Activated CD4-positive, alpha-beta memory T cell treated with anti-CD3 and anti-CD28 coated beads, Interleukin-2, amount 10 ng/mL, durations not matched to agents 7 days and 5 days (primary cell): Measurements from ENCODE around the gene MSL2. TPM values are rescaled to one million over a fixed set of nuclear protein-coding genes. Genes with fewer than 3 reads are reported as not detected.
"Not testable (repeated sequence)": the region's sequence is repeated elsewhere in the genome, so short reads cannot be mapped to it uniquely, and the experiment has no call there.

Source experiments
- CTCF ChIA-PET: fragments of 350-600 bp; sonication (Branson Sonifier 250); formaldehyde crosslinking; loops from one replicate; lab custom pipeline; 2021; ENCODE audit warnings: antibody characterized with exemption, inconsistent platforms; lab: Charles Lee
- POLR2A ChIA-PET: fragments of 350-600 bp; sonication (Branson Sonifier 250); formaldehyde crosslinking; loops from one replicate; lab custom pipeline; 2021; ENCODE audit warnings: antibody characterized with exemption; lab: Charles Lee
- DNase-seq: peaks from one replicate; pipeline ENCODE4 v3.0.0-alpha.2; 2020
- H3K27ac Mint-ChIP-seq: one replicate; pipeline ENCODE4 v1.8.0; 2021; ENCODE audit warnings: mild to moderate bottlenecking, mixed read lengths
- H3K27me3 Mint-ChIP-seq: one replicate; pipeline ENCODE4 v1.8.0; 2021; ENCODE audit warnings: mixed read lengths
- H3K36me3 Mint-ChIP-seq: one replicate; pipeline ENCODE4 v1.8.0; 2021; ENCODE audit warnings: low read depth, mixed read lengths
- H3K4me1 Mint-ChIP-seq: one replicate; pipeline ENCODE4 v1.8.0; 2021; ENCODE audit warnings: mixed read lengths
- H3K4me3 Mint-ChIP-seq: one replicate; pipeline ENCODE4 v1.8.0; 2021; ENCODE audit warnings: mild to moderate bottlenecking, mixed read lengths
- H3K9me3 Mint-ChIP-seq: one replicate; pipeline ENCODE4 v1.8.0; 2021; ENCODE audit warnings: mixed read lengths
- total RNA-seq, 2 experiments: library from RNA; stranded (reverse); gene quantifications; one replicate each; pipeline ENCODE4 v1.2.3, GENCODE V29; 2021

Gene MSL2
- total RNA-seq, 2 experiments from 2014 or later, result 57.4 to 63.9 TPM

DNA sequence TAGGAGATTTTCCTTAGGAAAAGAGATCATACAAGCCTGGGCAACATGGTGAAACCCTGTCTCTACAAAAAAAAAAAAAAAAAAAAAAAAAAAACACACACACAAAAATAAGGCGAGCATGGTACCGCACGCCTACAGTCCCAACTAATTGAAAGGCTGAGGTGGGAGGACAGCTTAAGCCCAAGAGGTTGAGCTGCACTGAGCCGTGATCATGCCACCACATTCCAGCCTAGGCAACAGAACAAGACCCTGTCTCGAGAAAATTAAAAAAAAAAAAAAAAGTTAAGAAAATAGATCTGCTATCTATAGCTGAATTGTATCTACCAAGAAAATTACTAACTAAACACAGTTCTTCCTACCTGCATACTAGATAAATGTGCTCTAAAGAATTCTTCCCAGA is 7.1 kb downstream of the MSL2 start:
- POLR2A ChIA-PET, result no interaction called here
- peaks cover 82% of the 10 kb centered on the region for H3K4me1 Mint-ChIP-seq
- H3K27me3 Mint-ChIP-seq, result no peaks in the 10 kb centered on the region
- no peak overlapping the region for H3K4me3 Mint-ChIP-seq
- CTCF ChIA-PET, result interaction anchor here (1.4 kb wide), 1 partner anchor 112 kb away, joined by 3 read pairs; no protein-coding TSS in a partner anchor
- H3K9me3 Mint-ChIP-seq, result no peaks in the 10 kb centered on the region
- no peak overlapping the region for H3K27ac Mint-ChIP-seq
- DNase-seq, result no peak
- H3K36me3 Mint-ChIP-seq, result peaks cover 41% of the 10 kb centered on the region

DNA sequence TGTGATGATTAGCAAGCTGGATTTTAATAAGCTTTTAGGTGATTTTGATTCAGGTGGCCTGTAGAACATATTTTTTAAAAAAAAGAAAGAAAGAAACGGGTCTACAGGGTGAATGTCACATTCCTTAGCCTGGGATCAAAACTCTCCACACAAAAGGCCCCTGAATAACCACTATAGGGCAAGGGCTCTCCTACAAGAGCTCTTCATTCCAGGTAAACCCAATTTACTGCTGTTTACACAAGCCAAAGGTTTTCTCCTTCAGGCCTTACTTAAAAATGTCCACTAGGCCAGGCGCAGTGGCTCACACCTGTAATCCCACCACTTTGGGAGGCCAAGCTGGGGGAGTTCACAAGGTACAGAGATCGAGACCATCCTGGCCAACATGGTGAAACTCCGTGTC is 8.3 kb downstream of the MSL2 start:
- H3K36me3 Mint-ChIP-seq, result peaks cover 32% of the 10 kb centered on the region
- ChIA-PET CTCF (no interaction called here), POLR2A (interaction anchor here (1.3 to 2.8 kb wide), 3 partner anchors 8 to 565 kb away, joined by 4 to 34 read pairs (median 6); partner anchors contain the start of genes MSL2, PCCB and STAG1)
- H3K9me3 Mint-ChIP-seq, result no peaks in the 10 kb centered on the region
- no peak for DNase-seq
- no peaks in the 10 kb centered on the region for H3K27me3 Mint-ChIP-seq
- no peak overlapping the region for H3K27ac Mint-ChIP-seq
- H3K4me1 Mint-ChIP-seq, result peaks cover 87% of the 10 kb centered on the region
- no peak overlapping the region for H3K4me3 Mint-ChIP-seq

DNA sequence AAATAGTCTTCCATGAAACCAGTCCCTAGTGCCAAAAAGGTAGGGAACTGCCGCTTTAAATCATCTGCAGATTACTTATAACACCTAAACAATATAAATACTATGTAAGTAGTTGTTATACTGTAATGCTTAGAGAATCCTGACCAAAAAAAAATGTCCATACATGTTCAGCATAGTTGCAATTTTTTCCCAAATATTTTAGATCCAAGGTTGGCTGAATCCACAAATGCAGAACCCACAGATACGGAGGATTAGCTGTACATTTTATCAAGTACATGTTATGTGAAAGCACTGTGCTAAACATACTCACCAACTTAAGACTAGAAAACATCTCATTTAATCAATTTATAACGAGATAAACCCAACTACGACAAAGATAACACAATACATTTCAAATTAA is 9.3 kb downstream of the MSL2 start:
- Mint-ChIP-seq H3K27me3 (no peaks in the 10 kb centered on the region), H3K27ac (no peak overlapping the region), H3K9me3 (no peaks in the 10 kb centered on the region), H3K4me1 (peaks cover 85% of the 10 kb centered on the region), H3K36me3 (peaks cover 24% of the 10 kb centered on the region), H3K4me3 (no peak overlapping the region)
- CTCF ChIA-PET, result interaction anchor here (0.6 to 1.1 kb wide), 2 partner anchors 11 to 112 kb away, joined by 3 read pairs; no protein-coding TSS in a partner anchor
- DNase-seq, result no peak
- POLR2A ChIA-PET, result interaction anchor here (1.5 to 2.8 kb wide), 2 partner anchors 9 to 63 kb away, joined by 4 to 34 read pairs; partner anchors contain the start of genes MSL2 and PCCB

DNA sequence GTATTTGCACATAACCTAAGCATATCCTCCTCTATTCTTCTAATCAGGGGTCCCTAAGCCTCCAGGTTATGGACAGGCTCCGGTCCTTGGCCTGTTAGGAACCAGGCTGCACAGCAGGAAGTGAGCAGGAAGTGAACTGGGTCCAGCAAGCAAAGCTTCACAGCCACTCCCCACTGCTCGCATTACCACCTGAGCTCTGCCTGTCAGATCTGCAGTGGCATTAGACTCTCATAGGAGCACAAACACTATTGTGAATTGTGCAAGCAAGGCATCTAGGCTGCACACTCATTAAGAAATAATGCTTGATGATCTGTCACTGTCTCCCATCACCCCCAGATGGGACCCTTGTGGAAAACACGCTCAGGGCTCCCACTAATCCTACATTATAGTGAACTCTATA is 9.8 kb downstream of the MSL2 start:
- H3K4me3 Mint-ChIP-seq, result no peak overlapping the region
- peaks cover 20% of the 10 kb centered on the region for H3K36me3 Mint-ChIP-seq
- no peaks in the 10 kb centered on the region for H3K27me3 Mint-ChIP-seq
- POLR2A ChIA-PET, result interaction anchor here (1.5 to 2.8 kb wide), 2 partner anchors 10 to 64 kb away, joined by 4 to 34 read pairs; partner anchors contain the start of genes MSL2 and PCCB
- peak overlapping the region; percentile 36 for H3K27ac Mint-ChIP-seq
- H3K9me3 Mint-ChIP-seq, result no peaks in the 10 kb centered on the region
- H3K4me1 Mint-ChIP-seq, result peaks cover 81% of the 10 kb centered on the region
- CTCF ChIA-PET, result interaction anchor here (0.6 to 1.1 kb wide), 2 partner anchors 11 to 112 kb away, joined by 3 read pairs; no protein-coding TSS in a partner anchor
- DNase-seq, result peak; percentile 30

DNA sequence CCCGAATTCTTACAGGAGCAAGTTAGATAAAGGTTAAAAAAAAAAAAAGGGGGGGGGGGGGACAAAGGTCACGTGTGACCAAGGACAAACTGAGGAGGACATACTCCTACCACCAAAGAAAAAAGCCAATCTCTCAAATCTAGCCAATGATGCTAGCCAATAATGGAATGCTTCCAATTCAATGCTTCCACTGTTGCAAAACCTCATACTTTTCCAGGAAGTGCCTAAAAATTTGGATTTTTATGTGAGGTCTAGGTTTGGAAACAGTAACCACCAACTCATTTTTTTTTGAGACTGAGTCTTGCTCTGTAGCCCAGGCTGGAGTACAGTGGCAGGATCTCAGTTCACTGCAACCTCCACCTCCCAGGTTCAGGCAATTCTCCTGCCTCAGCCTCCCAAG is 11.4 kb downstream of the MSL2 start:
- DNase-seq, result no peak
- Mint-ChIP-seq H3K27me3 (no peaks in the 10 kb centered on the region), H3K4me1 (peaks cover 72% of the 10 kb centered on the region), H3K4me3 (no peak overlapping the region), H3K9me3 (no peaks in the 10 kb centered on the region), H3K27ac (no peak overlapping the region), H3K36me3 (peaks cover 11% of the 10 kb centered on the region)
- ChIA-PET CTCF (interaction anchor here (0.9 to 1.0 kb wide), 2 partner anchors 9 to 636 kb away, joined by 3 to 4 read pairs; no protein-coding TSS in a partner anchor), POLR2A (interaction anchor here (0.6 to 0.7 kb wide), 2 partner anchors 8 to 55 kb away, joined by 3 read pairs; no protein-coding TSS in a partner anchor)

DNA sequence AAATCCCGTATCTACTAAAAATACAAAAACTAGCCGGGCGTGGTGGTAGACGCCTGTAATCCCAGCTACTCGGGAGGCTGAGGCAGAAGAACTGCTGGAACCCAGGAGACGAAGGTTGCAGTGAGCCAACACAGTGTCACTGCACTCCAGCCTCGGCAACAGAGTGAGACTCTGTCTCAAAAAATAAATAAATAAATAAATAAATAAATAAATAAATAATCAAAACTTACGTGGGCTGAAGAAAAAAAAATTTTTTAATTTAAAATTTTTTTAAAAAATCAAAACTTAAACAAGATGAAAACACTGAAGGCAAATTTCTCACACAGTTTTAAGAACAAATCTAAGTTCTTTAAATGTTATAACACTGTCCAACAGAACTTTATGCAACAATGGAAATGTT is 14.4 kb downstream of the MSL2 start:
- H3K36me3 Mint-ChIP-seq, result peaks cover 12% of the 10 kb centered on the region
- H3K4me3 Mint-ChIP-seq, result no peak overlapping the region
- no peaks in the 10 kb centered on the region for H3K27me3 Mint-ChIP-seq
- H3K4me1 Mint-ChIP-seq, result peaks cover 53% of the 10 kb centered on the region
- no peak overlapping the region for H3K27ac Mint-ChIP-seq
- no peaks in the 10 kb centered on the region for H3K9me3 Mint-ChIP-seq
- CTCF ChIA-PET, result interaction anchor here (1.2 kb wide), 1 partner anchor 13 kb away, joined by 4 read pairs; no protein-coding TSS in a partner anchor
- POLR2A ChIA-PET, result interaction anchor here (3.1 kb wide), 1 partner anchor 15 kb away, joined by 12 read pairs; the partner anchor contains the start of gene MSL2
- no peak for DNase-seq

DNA sequence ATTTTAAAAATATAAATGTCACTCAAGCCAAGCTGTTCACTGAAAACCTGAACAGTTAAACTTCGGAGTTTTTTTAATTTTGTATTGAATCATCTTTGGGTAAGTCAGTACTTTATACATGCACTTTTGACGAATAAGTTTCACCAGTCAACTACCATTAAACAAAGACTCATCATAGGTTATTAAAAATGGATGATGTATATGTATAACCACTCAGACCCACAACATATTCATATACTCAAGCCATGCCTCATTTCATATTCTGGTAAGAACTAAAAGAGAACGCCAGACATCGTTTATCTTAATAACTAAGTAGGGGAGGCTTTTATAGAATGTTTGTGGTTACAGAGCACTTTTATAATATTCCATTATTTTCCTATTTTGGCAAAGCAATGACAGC is 18.3 kb downstream of the MSL2 start:
- Mint-ChIP-seq H3K36me3 (peaks cover 15% of the 10 kb centered on the region), H3K9me3 (no peaks in the 10 kb centered on the region), H3K4me1 (peaks cover 33% of the 10 kb centered on the region), H3K4me3 (no peak overlapping the region), H3K27ac (no peak overlapping the region), H3K27me3 (no peaks in the 10 kb centered on the region)
- no peak for DNase-seq
- ChIA-PET CTCF (interaction anchor here (0.7 kb wide), 1 partner anchor 428 kb away, joined by 3 read pairs; no protein-coding TSS in a partner anchor), POLR2A (no interaction called here)

DNA sequence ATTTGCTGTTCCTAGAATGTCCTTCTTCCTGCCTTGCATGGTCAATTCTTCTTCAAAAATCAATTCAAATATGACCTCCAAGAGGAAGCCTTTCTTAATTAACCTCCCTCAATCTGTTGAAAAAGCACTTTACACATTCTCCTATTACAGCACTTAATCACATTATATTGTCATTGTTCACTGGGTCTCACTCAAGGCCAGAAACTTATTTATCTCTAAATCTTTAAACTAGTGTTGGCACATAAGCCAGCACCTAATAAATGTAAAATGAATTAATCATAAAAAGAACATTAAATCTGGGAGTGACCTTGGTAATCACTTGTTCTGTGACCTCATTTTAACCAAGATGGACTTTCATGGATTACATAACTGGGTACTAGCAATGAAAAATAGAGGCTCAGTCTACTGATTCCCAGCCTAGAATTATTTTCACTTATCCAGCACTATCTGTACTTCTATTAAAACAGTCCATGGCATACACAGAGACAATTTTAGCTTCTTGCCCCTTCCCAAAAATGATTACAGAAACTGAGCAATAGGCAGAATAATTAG is 22.1 kb downstream of the MSL2 start:
- peaks cover 7% of the 10 kb centered on the region for H3K36me3 Mint-ChIP-seq
- no peaks in the 10 kb centered on the region for H3K9me3 Mint-ChIP-seq

DNA sequence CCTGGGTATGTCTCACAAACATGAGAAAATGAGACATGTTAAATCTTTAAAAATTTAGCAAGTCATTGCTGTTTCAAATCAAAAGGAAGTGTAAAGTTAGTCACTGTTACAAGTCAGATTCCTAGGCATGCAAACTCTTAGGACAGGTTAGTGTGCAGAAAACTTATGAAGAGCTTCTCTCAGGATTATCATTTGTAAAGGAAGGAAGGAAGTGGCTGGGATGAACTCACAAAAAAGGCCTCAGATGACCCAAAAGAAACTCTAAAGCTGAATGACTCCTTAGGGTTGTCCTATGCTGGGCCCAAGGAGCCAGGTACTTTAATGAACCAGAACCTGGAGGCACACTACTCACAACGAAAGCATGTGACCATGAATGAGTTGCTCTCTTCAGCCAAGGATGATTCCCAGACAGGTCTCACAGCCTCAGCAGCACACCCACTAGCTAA is 25.0 kb downstream of the MSL2 start:
- POLR2A ChIA-PET, result interaction anchor here (1.2 to 1.4 kb wide), 2 partner anchors 16 to 24 kb away, joined by 3 to 4 read pairs; no protein-coding TSS in a partner anchor

More for the DNA sequence above, 22.1 kb downstream of the MSL2 start:
- ChIA-PET POLR2A (interaction anchor here (1.3 to 1.5 kb wide), 2 partner anchors 19 to 578 kb away, joined by 3 to 4 read pairs; partner anchors contain the start of gene STAG1), CTCF (no interaction called here)
- no peak overlapping the region for H3K4me3 Mint-ChIP-seq
- no peaks in the 10 kb centered on the region for H3K27me3 Mint-ChIP-seq
- no peak overlapping the region for H3K27ac Mint-ChIP-seq
- DNase-seq, result no peak
- peaks cover 13% of the 10 kb centered on the region for H3K4me1 Mint-ChIP-seq

DNA sequence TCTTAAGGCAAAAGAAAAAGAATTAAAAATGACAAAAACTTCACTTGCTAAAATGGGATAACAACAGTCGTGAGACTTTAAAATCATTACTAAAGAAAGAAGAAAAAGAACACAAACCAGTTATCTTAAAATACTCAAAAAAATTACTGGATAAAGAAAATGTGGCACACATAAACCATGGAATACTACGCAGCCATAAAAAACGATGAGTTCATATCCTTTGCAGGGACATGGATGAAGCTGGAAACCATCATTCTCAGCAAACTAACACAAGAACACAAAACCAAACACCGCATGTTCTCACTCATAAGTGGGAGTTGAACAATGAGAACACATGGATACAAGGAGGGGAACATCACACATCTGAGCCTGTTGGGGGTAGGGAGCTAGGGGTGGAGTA is 27.9 kb downstream of the MSL2 start:
- DNase-seq, H3K4me3 Mint-ChIP-seq, H3K27ac Mint-ChIP-seq, POLR2A ChIA-PET, H3K27me3 Mint-ChIP-seq, H3K9me3 Mint-ChIP-seq: not testable (repeated sequence)
- Mint-ChIP-seq H3K36me3 (peaks cover 17% of the 10 kb centered on the region), H3K4me1 (peaks cover 25% of the 10 kb centered on the region)
- CTCF ChIA-PET, result interaction anchor here (0.6 kb wide), 1 partner anchor 223 kb away, joined by 5 read pairs; no protein-coding TSS in a partner anchor

More for the DNA sequence above, 25.0 kb downstream of the MSL2 start:
- CTCF ChIA-PET, result no interaction called here
- H3K9me3 Mint-ChIP-seq, result no peaks in the 10 kb centered on the region
- H3K27ac Mint-ChIP-seq, result peak overlapping the region; percentile 21
- H3K36me3 Mint-ChIP-seq, result peaks cover 9% of the 10 kb centered on the region
- no peak for DNase-seq
- peaks cover 24% of the 10 kb centered on the region for H3K4me1 Mint-ChIP-seq
- no peaks in the 10 kb centered on the region for H3K27me3 Mint-ChIP-seq
- H3K4me3 Mint-ChIP-seq, result no peak overlapping the region

DNA sequence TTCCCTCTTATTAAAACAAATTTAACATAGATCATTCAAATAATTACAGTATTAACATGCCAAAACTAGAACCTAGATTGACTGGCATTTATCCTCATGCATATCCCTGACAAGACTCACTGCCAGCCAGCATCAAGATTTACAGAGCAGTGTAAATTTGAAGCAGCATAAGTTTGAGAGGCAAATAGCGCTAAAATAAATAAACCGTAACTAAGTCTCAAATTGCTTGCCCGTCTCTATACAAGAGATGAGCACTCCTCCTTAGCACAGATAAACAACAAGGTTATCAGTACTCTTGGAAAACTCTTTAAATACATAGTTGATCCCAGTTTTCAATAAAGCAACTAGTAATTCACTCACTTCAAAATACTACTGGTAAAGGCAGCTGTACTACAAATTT is 29.6 kb downstream of the MSL2 start:
- H3K27me3 Mint-ChIP-seq, result no peaks in the 10 kb centered on the region

DNA sequence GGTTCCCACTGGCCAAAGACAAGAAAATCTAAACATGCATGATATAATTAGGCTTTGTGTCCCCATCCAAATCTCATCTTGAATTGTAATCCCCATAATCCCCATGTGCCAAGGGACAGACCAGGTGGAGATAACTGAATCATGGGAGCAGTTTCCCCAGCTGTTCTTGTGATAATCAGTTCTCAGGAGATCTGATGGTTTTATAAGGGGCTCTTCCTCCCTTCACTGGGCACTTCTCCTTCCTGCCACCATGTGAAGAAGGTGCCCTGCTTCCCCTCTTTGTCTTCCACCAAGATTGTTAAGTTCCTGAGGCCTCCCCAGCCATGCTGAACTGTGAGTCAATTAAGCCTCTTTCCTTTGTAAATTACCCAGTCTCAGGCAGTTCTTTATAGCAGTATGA is 32.5 kb downstream of the MSL2 start:
- H3K27ac Mint-ChIP-seq, CTCF ChIA-PET: not testable (repeated sequence)
- peaks cover 30% of the 10 kb centered on the region for H3K4me1 Mint-ChIP-seq

More for the DNA sequence above, 29.6 kb downstream of the MSL2 start:
- DNase-seq, result no peak
- no peaks in the 10 kb centered on the region for H3K9me3 Mint-ChIP-seq
- H3K4me3 Mint-ChIP-seq, result no peak overlapping the region
- H3K4me1 Mint-ChIP-seq, result peaks cover 25% of the 10 kb centered on the region
- POLR2A ChIA-PET, result no interaction called here
- H3K27ac Mint-ChIP-seq, result no peak overlapping the region
- CTCF ChIA-PET, result no interaction called here
- peaks cover 18% of the 10 kb centered on the region for H3K36me3 Mint-ChIP-seq

DNA sequence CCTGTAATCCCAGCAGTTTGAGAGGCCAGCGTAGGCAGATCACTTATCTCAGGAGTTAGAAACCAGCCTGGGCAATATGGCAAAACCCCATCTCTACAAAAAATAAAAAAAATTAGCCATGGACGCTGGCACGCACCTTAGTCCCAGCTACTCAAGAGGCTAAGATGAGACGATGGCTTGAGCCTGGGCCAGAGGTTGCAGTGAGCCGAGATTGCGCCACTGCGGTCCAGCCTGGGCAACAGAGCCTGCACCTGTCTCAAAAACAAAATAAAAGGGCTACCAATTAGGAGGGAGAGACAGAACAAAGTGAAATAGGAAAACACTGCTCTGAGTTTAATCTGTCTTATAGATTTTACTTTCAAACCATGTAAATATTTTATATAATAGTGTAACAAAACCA is 33.8 kb downstream of the MSL2 start:
- no peaks in the 10 kb centered on the region for H3K27me3 Mint-ChIP-seq
- no peak for DNase-seq
- peaks cover 24% of the 10 kb centered on the region for H3K4me1 Mint-ChIP-seq
- H3K4me3 Mint-ChIP-seq, result no peak overlapping the region
- H3K9me3 Mint-ChIP-seq, result peaks cover 4% of the 10 kb centered on the region
- CTCF ChIA-PET, result no interaction called here
- H3K36me3 Mint-ChIP-seq, result peaks cover 36% of the 10 kb centered on the region
- POLR2A ChIA-PET, result no interaction called here
- no peak overlapping the region for H3K27ac Mint-ChIP-seq

More for the DNA sequence above, 32.5 kb downstream of the MSL2 start:
- H3K27me3 Mint-ChIP-seq, H3K9me3 Mint-ChIP-seq, H3K4me3 Mint-ChIP-seq, DNase-seq, POLR2A ChIA-PET: not testable (repeated sequence)
- peaks cover 29% of the 10 kb centered on the region for H3K36me3 Mint-ChIP-seq
